Keratinocyte (primary cell): ENCODE results near the gene TDRD10.

Source experiments
- EZH2 ChIP-seq: IDR thresholded peaks from one replicate; pipeline ENCODE4 v1.6.1; 2012; ENCODE audit warnings: inconsistent platforms, mild to moderate bottlenecking, low read length, moderate library complexity
- TF ChIP-seq, protein P1 (sequence below), 3 experiments: IDR thresholded peaks in 1 of 3; conservative IDR thresholded peaks in 1 of 3; optimal IDR thresholded peaks in 1 of 3; 2 replicates in 2 of 3; 3 replicates in 1 of 3; pipeline versions ENCODE3 to v1.5.1; 2011; ENCODE audit warnings: low read length in 3 of 3, mild to moderate bottlenecking in 3 of 3, moderate library complexity in 2 of 3, control low read depth in 1 of 3, inconsistent platforms in 1 of 3; ENCODE audit not compliant: insufficient read depth in 2 of 3; ENCODE audit errors: extremely low read depth in 1 of 3

GRCh38 chr1:154503898-154504297 lies 1.9 kb downstream of the TDRD10 start:
- TF ChIP-seq, protein P1, sequence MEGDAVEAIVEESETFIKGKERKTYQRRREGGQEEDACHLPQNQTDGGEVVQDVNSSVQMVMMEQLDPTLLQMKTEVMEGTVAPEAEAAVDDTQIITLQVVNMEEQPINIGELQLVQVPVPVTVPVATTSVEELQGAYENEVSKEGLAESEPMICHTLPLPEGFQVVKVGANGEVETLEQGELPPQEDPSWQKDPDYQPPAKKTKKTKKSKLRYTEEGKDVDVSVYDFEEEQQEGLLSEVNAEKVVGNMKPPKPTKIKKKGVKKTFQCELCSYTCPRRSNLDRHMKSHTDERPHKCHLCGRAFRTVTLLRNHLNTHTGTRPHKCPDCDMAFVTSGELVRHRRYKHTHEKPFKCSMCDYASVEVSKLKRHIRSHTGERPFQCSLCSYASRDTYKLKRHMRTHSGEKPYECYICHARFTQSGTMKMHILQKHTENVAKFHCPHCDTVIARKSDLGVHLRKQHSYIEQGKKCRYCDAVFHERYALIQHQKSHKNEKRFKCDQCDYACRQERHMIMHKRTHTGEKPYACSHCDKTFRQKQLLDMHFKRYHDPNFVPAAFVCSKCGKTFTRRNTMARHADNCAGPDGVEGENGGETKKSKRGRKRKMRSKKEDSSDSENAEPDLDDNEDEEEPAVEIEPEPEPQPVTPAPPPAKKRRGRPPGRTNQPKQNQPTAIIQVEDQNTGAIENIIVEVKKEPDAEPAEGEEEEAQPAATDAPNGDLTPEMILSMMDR (optimal IDR thresholded peaks at IDR 0.05 in 1 of 3, IDR thresholded peaks at IDR 0.05 in 1 of 3, conservative IDR thresholded peaks at IDR 0.05 in 1 of 3; ENCODE audit: extremely low read depth in 1 of 3, insufficient read depth in 2 of 3, low read length in 3 of 3), result no peak
- no peak for TF ChIP-seq EZH2
